Measurements from ENCODE around the gene TBC1D28.
"Not testable (repeated sequence)": the region's sequence is repeated elsewhere in the genome, so short reads cannot be mapped to it uniquely, and the experiment has no call there.

Gene TBC1D28

GRCh38 chr17:18644291-18644690 is at the start of gene TBC1D28:
Gene TBC1D28, minus strand, starts transcription at chr17:18644391. Its CDS starts 3,039 bp downstream, at chr17:18641352.
- DNase-seq: not testable (repeated sequence)

GRCh38 chr17:18682668-18683067 is 38.5 kb upstream of the TBC1D28 start:
- DNase-seq: not testable (repeated sequence)

GRCh38 chr17:18681767-18682571 is 37.8 kb upstream of the TBC1D28 start, which contains the start of gene FOXO3B:
Gene FOXO3B, minus strand, starts transcription at chr17:18682314. Its CDS starts 663 bp downstream, at chr17:18681651.
- DNase-seq: peak; percentile 91

GRCh38 chr17:18677381-18677780 is 33.2 kb upstream of the TBC1D28 start:
- DNase-seq: not testable (repeated sequence)

GRCh38 chr17:18676928-18677327 is 32.7 kb upstream of the TBC1D28 start:
- DNase-seq: not testable (repeated sequence)

- DNase-seq: not testable (repeated sequence)
Observed at GRCh38 chr17:18672395-18673227, 28.4 kb upstream of the TBC1D28 start.

- not testable (repeated sequence) for DNase-seq
Observed at GRCh38 chr17:18668625-18669024, 24.4 kb upstream of the TBC1D28 start.

- not testable (repeated sequence) for DNase-seq
Observed at GRCh38 chr17:18667535-18667934, 23.3 kb upstream of the TBC1D28 start.

- DNase-seq: not testable (repeated sequence)
Observed at GRCh38 chr17:18666326-18666725, 22.1 kb upstream of the TBC1D28 start.

- DNase-seq: not testable (repeated sequence)
Observed at GRCh38 chr17:18661924-18662624, 17.9 kb upstream of the TBC1D28 start.

- DNase-seq: not testable (repeated sequence)
Observed at GRCh38 chr17:18650094-18650493, 5.9 kb upstream of the TBC1D28 start.

- DNase-seq: not testable (repeated sequence)
Observed at GRCh38 chr17:18643124-18643523, 1.1 kb downstream of the TBC1D28 start.

GRCh38 chr17:18638357-18638756 is 5.8 kb downstream of the TBC1D28 start:
- DNase-seq: not testable (repeated sequence)

GRCh38 chr17:18636237-18636636 is 8.0 kb downstream of the TBC1D28 start:
- DNase-seq: not testable (repeated sequence)

GRCh38 chr17:18635773-18636172 is 8.4 kb downstream of the TBC1D28 start:
- DNase-seq: not testable (repeated sequence)

GRCh38 chr17:18634550-18635263 is 9.5 kb downstream of the TBC1D28 start:
- not testable (repeated sequence) for DNase-seq

- no peak for DNase-seq
Observed at GRCh38 chr17:18626152-18626870, 17.9 kb downstream of the TBC1D28 start.

GRCh38 chr17:18625509-18626104 is 18.6 kb downstream of the TBC1D28 start:
- peak; percentile 81 for DNase-seq

- DNase-seq: peak; percentile 28
Observed at GRCh38 chr17:18624862-18625501, 19.2 kb downstream of the TBC1D28 start.

- not testable (repeated sequence) for DNase-seq
Observed at GRCh38 chr17:18617613-18618012, 26.6 kb downstream of the TBC1D28 start.
